ENCODE results near the gene FAN1.

Gene FAN1

DNA sequence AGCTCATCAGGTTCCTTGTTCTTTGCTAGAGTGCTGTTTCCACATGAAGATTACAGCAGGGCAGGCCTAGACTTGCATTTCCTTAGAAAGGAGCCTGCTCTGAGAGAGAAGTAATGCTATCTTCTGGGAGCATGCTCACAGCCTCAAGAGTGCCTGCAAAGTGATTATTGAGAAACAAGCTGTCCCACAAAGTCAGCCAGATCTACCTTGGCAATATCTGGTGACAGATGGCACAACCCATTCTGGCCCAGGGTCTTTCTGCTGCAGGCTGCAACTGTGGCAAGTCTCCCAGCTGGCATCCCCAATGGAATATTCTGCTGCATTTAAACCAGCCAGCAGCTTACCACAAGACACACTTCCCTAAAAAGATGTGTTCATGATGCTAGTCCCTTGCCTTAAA, 58.4 kb downstream of the FAN1 start:
- DNase-seq, result no peak

DNA sequence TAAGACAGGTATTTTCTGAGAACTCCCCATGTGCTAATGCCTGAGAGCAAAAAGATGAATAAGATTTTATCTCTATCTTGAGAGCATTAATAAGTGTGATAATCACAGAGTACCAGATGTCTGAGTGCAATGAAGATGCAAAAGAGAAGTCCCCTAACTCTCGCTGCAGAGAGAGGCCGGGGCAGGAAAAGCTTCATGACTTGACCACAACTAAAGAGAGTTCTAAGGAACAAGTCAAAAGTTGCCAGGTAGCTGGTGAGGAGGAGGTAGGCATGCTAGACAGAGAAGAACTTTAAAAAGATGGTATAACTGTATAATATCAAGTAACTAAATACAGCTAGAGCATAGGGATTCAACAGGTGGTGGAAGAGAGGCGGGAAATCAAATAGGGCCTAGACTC, 58.9 kb downstream of the FAN1 start:
- DNase-seq, result no peak

DNA sequence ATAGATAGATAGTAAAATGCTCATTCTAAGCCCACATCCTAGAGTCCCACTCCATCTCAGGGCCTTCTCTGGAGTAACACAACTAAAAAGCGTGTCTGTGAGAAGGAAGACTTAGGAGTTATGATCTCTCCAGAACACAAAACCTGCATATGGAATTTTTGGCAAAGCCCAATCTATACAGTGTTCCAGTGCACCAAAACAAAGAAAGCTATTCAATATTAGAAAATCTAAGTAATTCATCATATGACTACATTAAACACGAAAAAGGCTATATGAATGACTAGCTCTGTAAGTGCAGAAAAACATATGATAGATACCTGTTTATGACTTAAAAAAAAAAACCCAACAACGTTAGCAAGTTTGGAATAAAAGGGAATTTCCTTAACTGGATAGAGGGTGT, 60.0 kb downstream of the FAN1 start:
- no peak for DNase-seq

DNA sequence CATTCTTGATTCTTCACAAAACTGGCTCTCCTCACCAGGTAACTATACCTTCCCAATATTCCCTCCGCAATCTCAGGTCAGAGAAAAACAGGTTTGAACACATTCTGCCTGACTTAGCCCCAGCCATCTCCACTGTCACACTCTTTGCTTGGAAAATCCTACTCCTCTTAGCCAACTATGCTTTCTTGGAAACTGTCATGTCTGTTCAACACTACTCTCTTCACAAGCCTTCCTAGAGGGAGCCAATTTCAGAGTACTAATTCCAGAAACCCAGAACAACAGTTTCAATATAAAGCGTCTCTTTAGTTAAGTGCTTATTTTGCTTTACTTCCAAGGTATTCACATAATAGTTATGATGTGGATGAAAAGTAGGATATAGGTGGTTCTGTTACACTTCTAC, 66.0 kb downstream of the FAN1 start:
- DNase-seq, result no peak

DNA sequence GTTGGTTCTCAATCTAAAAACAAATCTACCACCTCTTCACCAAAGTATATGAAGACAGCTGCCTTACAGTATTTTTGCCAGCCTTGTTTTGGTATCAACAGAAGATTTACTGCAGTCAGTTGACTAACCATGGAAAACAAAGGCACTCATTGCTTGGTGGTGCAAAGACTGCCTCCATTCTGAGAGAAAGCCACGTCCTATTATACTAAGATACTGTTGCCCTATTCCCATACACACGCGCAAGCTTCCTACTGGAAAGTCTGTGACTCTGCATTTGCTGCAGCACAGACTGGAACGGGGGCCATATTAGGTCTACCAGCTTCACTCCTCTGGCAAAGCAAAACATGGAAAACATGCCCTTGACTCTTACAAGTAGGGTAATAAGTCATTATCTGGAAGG, 69.7 kb downstream of the FAN1 start:
- DNase-seq, result no peak

DNA sequence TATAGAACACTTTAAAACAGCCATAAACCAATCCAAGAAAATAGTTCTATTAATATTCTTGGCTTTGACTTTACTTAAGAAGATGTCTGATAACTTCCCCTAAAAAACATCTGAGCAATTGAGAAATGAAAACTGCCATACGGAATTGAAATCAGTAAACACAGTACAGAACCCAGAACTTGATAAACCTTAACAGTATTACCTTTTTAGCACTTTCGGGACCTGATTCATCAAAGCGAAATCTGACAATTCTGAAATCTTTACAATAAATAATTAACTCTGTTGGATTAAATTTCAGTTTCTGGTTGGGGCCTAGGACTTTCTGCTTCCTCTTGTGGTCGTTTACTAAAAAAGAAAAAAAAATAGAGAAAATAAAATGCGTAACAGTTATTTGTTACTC, 70.4 kb downstream of the FAN1 start:
- DNase-seq, result no peak

DNA sequence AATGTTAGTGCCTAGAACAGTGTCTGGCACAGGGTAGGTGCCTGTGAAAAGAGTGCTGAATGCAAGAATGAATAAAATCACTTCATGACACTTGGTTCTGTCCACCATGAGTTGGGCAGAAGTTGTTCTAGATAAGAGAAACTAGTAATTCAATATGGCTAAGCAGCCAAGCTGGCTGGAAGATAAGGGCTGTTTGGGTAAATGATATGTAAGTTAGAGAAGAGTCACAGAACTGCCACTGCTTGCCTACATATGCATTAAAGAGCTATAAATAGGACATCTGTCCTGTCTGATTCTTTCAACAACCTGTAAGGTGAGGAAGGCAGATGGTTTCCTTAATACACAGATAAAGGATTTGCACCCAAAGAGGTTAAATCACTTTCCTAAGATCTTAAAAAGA, 74.6 kb downstream of the FAN1 start:
- DNase-seq, result peak; percentile 90

DNA sequence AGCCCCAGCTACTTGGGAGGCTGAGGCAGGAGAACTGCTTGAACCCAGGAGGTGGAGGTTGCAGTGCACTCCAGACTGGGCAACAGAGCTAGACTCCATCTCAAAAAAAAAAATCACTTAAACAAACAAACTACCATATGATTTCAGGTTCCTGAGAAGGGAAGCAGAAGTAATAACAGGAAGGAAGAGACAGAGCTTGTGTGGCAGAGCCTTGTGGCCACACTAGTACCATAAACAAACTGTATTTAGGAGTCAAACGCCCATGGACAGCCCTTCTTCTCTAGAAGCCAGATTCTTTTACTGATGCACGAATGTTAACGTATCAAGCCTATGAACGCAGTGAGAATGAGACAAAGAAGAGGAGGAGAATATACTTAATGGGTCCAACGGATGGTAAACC, 75.7 kb downstream of the FAN1 start:
- peak; percentile 38 for DNase-seq

DNA sequence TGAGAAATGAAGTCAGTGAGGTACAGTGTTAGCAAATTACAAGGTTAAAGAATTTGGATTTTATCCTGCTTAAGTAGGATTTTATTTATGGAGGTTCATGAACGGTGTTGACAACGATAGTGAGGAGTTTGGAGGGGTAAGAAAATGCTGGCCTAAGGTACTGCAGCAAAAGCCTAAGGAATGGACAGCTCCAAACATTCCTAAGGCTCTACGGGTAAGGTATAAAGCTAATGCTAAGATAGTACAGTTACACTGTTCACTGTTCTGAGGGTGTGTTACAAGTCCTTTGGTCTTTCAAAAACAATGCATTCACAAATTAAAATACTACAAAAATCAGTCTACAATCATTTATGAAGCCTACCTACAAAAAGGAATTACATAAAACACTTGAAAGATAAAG, 80.4 kb downstream of the FAN1 start:
- DNase-seq, result no peak

DNA sequence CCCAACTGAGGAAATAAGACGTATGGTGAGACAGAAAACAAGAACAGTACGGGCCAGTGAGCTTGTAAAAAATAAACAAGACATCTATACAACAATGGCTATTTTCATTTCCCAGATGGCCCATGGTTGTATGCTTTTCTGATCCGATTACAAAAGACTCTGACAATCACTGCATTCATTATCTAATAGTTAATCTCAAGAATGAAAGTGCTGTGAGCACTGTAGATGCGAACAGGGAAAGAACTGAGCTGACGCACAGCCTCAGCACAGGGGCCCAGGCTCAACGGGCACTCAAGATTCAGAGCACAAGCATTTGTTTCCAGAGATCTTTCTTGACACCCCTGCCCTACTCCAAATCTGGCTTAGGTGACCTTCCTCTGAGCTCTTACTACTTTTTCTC, 80.8 kb downstream of the FAN1 start:
- DNase-seq, result no peak

DNA sequence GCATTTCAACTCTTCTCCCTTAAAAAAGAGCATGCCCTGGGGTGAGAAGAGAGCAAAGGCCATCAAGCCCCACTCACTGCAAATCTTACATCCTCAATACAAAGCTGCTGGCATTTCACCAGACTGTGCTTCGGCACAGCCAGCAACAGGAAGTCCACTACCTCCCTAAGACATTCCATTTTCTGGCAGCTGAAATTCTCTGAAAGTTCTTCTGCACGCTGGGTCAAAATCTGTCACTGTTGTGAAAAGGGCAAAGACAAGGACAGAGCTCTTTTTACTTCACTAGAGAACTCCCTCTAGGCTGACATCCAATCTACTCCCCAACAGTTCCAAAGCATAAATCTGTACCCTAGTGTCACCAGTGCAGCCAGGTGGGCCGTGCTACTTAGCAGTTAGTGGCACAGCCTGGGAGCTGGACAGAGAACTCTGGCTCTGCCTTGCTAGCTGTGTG, 81.4 kb downstream of the FAN1 start:
- no peak for DNase-seq

DNA sequence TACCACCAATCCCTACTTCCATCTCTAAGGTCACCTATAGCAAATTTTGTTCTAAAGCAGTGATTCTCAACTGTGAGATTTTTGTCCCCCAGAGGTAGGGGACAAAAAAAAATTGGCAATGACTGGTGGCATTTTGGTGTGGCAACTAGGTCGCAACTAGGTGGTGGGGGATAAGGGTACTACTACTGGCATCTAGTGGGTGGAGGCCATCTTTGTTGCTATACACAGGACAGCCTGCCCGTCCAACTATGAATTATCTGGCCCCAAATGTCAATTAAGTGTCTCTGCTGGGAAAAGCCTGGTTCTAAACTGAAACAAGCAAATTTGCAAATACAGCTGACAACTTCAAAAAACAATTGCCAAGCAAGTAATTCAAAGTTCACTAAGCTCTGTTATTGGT, 86.3 kb downstream of the FAN1 start:
- DNase-seq, result peak; percentile 53

DNA sequence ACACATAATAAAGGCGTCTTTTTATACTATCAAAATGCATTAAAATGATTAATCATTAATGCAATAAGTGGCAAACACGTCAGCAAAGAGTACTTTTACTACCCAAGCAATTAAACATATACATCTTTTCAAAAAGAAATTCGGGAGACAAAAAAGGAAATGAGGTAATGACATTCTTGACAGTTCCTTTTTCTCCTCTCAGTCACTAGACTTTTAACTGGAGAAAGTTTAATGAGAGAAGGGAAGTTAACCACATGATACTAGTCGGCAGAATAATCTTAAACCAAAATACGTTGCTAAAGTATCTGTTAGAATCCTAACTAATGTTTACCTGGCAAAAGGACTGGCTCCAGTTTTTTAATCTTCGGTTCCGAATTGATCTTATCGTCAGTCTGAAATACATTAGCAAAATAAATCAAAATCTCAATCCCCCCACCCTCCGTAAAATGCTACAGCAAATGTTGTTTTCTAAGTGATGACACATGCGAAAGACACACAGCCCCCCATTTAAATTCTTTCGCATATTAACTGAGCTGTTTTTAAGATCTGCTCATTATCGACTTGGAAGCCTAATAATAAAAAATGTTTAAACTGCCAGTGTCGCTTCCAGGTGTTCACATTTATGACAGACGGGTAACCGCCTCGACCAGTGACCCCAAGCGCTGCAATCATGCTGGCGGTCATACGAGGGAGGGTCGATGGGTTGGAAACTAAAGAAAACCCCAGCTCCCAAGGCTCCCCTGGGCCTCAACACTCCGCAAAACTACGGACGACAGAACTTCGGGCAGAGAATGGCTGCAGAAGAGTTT, 86.9 kb downstream of the FAN1 start:
- peak; percentile 34 for DNase-seq

DNA sequence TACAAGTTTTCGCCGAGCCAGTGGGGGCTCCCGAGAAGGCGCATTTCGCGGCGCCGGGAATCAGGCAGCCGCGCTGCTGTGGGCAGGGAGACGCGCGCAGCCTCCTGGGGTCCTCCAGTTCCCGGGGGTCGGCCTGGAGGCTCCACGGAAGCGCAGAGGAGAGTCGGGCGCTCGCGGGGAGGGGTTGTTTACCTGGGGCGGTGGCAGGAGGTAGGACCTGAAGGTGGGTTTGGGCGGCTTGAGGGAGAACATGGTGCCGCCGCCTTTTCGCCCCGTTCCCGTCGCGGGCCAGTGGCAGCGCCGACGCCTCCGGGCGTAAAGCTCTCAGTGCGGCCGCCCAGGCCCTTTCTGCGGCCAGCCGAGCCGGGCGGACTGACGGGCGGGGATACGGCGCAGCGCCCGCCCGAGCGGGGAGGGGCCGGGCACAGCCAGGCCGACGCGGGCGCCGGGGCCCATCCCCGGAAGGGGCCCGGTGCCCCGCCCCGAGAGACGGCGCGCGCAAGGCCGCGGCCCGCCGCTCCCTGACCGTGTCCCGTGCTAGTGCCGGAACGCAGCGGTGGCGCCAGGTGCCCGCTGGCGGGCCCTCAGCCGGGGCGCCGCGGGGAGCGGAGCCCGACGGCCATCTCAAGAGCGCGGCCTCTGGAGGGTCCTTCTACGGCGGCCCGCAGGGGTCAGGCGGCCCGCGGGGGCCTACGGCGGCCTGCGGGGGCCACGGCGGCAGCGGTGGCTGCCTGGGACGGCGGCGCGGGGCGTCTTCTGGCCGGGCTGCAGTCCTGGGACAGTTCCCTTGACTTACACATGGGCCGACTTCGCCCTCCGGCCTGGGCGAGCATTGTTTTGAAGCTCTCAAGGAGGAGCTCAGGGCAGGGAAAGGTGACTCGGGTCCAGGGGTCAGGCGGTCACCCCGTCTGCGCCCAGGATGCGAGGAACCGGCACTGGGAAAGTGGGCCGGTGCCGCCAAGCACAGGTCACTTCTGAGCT, 87.8 kb downstream of the FAN1 start, which contains the start of gene MTMR10:
TSS of gene MTMR10 (minus strand) at position 374 of the 981 bp plus-strand sequence. CDS start at position 252, 122 bp downstream.
- peak; percentile 86 for DNase-seq

DNA sequence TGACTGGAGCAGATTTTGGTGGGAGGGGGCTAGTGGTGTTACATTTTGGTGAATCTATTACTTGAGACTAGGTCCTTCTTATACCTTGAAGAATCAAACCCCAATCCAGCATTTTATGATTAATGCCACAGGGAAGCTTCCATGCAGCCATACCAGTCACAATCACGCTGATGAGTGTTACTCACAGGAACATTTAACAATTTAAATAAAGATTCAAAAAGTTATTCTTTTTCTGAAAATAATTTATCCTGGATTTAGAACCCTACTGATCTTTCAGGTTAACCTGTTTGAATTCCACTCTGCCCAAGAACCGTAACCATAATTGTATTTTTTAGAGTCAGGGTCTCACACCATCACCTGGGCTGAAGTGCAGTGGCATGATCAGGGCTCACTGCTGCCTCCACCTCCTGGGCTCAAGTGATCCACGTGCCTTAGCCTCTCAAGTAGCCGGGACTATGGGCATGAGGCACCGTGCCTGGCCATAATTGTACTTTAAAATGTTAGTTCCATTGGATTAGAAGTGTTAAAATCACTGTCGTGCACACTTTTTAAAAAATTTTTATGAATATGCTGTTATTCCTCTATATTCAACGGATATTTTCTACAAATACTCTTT, 88.6 kb downstream of the FAN1 start:
- DNase-seq, result no peak

Data from hematopoietic multipotent progenitor cell treated with erythropoietin and hydrocortisone succinate and interleukin-3 and kit ligand, for 6 days (in vitro differentiated cells).